Liver (tissue), 3 donors: ENCODE data around the gene MSANTD4.

ENCODE experiments used
- EGR1 ChIP-seq, 2 donors: IDR thresholded peaks; 2 replicates each; pipeline ENCODE4 v1.6.1; 2016 to 2018; ENCODE audit warnings: antibody characterized with exemption in 2 of 2, low read depth in 2 of 2
- GABPA ChIP-seq, 2 donors: IDR thresholded peaks in 1 of 2; conservative IDR thresholded peaks in 1 of 2; 2 replicates each; pipeline ENCODE4 v1.6.1; 2016; ENCODE audit warnings: antibody characterized with exemption in 2 of 2, mild to moderate bottlenecking in 1 of 2, moderate library complexity in 1 of 2
- YY1 ChIP-seq: IDR thresholded peaks from 2 replicates; pipeline ENCODE4 v1.6.1; 2016; ENCODE audit warnings: antibody characterized with exemption, mild to moderate bottlenecking
- TF ChIP-seq, protein P1 (sequence below): fragments of 150-350 bp; IDR thresholded peaks from 2 replicates; pipeline ENCODE4 v1.5.1; 2017; ENCODE audit warnings: improper control_type of control experiment, low read depth, low read length; ENCODE audit not compliant: missing input control
- TF ChIP-seq, protein P2 (sequence below): IDR thresholded peaks from 2 replicates; pipeline ENCODE4 v1.6.1; 2016; ENCODE audit warnings: antibody characterized with exemption
- donor health status: healthy.
- donor health status: healthy.

DNA sequence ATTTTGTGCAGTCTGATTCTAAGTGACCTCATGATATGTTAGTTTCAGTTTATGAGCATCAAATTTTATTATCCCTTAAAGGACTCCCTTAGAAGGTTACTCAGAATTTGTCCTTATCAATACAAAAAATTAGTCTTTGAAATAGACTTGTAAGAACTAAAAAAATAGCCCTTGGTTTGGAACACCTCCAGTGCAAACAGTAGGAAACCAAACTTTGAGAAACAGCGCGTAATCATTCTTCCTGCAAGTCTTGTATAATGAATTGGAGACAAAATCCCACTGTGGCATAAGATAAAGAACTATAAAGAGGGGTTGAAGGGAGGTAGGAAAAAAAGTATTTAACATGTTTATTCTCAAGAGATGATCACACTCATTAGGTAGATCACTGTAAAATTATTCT lies 10.8 kb upstream of the MSANTD4 start:
- TF ChIP-seq, protein P1, sequence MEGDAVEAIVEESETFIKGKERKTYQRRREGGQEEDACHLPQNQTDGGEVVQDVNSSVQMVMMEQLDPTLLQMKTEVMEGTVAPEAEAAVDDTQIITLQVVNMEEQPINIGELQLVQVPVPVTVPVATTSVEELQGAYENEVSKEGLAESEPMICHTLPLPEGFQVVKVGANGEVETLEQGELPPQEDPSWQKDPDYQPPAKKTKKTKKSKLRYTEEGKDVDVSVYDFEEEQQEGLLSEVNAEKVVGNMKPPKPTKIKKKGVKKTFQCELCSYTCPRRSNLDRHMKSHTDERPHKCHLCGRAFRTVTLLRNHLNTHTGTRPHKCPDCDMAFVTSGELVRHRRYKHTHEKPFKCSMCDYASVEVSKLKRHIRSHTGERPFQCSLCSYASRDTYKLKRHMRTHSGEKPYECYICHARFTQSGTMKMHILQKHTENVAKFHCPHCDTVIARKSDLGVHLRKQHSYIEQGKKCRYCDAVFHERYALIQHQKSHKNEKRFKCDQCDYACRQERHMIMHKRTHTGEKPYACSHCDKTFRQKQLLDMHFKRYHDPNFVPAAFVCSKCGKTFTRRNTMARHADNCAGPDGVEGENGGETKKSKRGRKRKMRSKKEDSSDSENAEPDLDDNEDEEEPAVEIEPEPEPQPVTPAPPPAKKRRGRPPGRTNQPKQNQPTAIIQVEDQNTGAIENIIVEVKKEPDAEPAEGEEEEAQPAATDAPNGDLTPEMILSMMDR: no peak
- TF ChIP-seq YY1 (no peak), GABPA (IDR thresholded peaks at IDR 0.05 in 1 of 2, conservative IDR thresholded peaks at IDR 0.05 in 1 of 2) (no peak), EGR1 (IDR thresholded peaks at IDR 0.05; ENCODE audit: low read depth in 2 of 2) (no peak)
- TF ChIP-seq, protein P2, sequence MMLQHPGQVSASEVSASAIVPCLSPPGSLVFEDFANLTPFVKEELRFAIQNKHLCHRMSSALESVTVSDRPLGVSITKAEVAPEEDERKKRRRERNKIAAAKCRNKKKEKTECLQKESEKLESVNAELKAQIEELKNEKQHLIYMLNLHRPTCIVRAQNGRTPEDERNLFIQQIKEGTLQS: no peak
